ENCODE results near the gene FXR2.

The FXR2 gene

GRCh38 chr17:7569571-7569970 is 45.1 kb downstream of the FXR2 start:
- no peak for DNase-seq

GRCh38 chr17:7563115-7563869 is 51.4 kb downstream of the FXR2 start:
- no peak for DNase-seq

GRCh38 chr17:7562208-7562605 is 52.5 kb downstream of the FXR2 start:
- no peak for DNase-seq

GRCh38 chr17:7561589-7562207 is 53.0 kb downstream of the FXR2 start, which contains the start of gene SENP3:
Gene SENP3, plus strand, starts transcription at chr17:7561919. Its CDS starts 1,158 bp downstream, at chr17:7563077.
- peak; percentile 80 to 84 for DNase-seq

GRCh38 chr17:7561028-7561575 is 53.6 kb downstream of the FXR2 start:
- peak; percentile 70 for DNase-seq

GRCh38 chr17:7560172-7561027 is 54.3 kb downstream of the FXR2 start:
- peak in 1 of 2 experiments; percentile 58 for DNase-seq

- peak in 1 of 2 experiments; percentile 24 for DNase-seq
These were observed 55.2 kb downstream of the FXR2 start for GRCh38 chr17:7559320-7560171.

GRCh38 chr17:7558544-7559319 is 56.0 kb downstream of the FXR2 start, which contains the start of gene TNFSF13:
Gene TNFSF13, plus strand, starts transcription at chr17:7558750. Its CDS starts 290 bp downstream, at chr17:7559040.
- DNase-seq = no peak

GRCh38 chr17:7557775-7558543 is 56.7 kb downstream of the FXR2 start:
- DNase-seq = peak; percentile 49 to 73

GRCh38 chr17:7557147-7557764 is 57.4 kb downstream of the FXR2 start:
- DNase-seq = no peak

GRCh38 chr17:7556627-7557026 is 58.1 kb downstream of the FXR2 start:
- no peak for DNase-seq

GRCh38 chr17:7555320-7555948 is 59.3 kb downstream of the FXR2 start:
- no peak for DNase-seq

- no peak for DNase-seq
These were observed 61.3 kb downstream of the FXR2 start for GRCh38 chr17:7553356-7553755.

- no peak for DNase-seq
These were observed 62.1 kb downstream of the FXR2 start for GRCh38 chr17:7552621-7553051.

GRCh38 chr17:7551396-7551795 is 63.3 kb downstream of the FXR2 start:
- no peak for DNase-seq

GRCh38 chr17:7550344-7550743 is 64.4 kb downstream of the FXR2 start:
- no peak for DNase-seq

- DNase-seq = no peak
These were observed 65.2 kb downstream of the FXR2 start for GRCh38 chr17:7549401-7550055.

- DNase-seq = no peak
These were observed 65.9 kb downstream of the FXR2 start, which contains the start of gene TNFSF12 for GRCh38 chr17:7548585-7549400. Gene TNFSF12, plus strand, starts transcription at chr17:7549058. Its CDS starts 96 bp downstream, at chr17:7549154.
